ENCODE measurements around the gene PLXNA3. TPM values are rescaled to one million over a fixed set of nuclear protein-coding genes. Genes with fewer than 3 reads are reported as not detected.
A peak's percentile ranks its signal among the peaks of the same experiment; 100 is the strongest.

The PLXNA3 gene
- total RNA-seq, 3 donors from 2014 or later (not counting 1 experiment from before 2014, with no cell fraction given): 20.8 to 34.3 (median 32.2) TPM

- TF ChIP-seq CTCF (IDR thresholded peaks at IDR 0.05): no peak
- Mint-ChIP-seq H3K36me3 (no peaks in the 10 kb centered on the region), H3K9me3 (no peaks in the 10 kb centered on the region), H3K4me3 (peak overlapping the region; percentile 74), H3K27ac (peak overlapping the region; percentile 68 to 79), H3K27me3 (ENCODE audit: low read depth in 2 of 2) (peaks cover 0 to 6% of the 10 kb centered on the region in 2 donors), H3K4me1 (peaks cover 5 to 26% of the 10 kb centered on the region in 2 donors)
- Histone ChIP-seq H3K27ac (ENCODE audit: low read length) (peak overlapping the region; percentile 56), H3K4me3 (ENCODE audit: low read length) (peak overlapping the region; percentile 47), H3K4me1 (ENCODE audit: control insufficient read depth, insufficient read depth, low read length) (peaks cover 32% of the 10 kb centered on the region), H3K9me3 (ENCODE audit: control insufficient read depth, insufficient read depth, low read length) (no peaks in the 10 kb centered on the region), H3K27me3 (ENCODE audit: control insufficient read depth, insufficient read depth, low read length) (no peaks in the 10 kb centered on the region), H3K36me3 (ENCODE audit: control insufficient read depth, insufficient read depth, low read length) (no peaks in the 10 kb centered on the region)
- WGBS (ENCODE audit: insufficient coverage): 2% methylated on average over 26 of the region's 29 CpGs
- intact Hi-C loops (cut with micrococcal nuclease): no loop called here
- DNase-seq: peak in 1 of 2 donors; percentile 55
- peak; percentile 29 to 59 (median 44) for ATAC-seq
These were observed 46.1 kb upstream of the PLXNA3 start for GRCh38 chrX:154411981-154412340.

- no peak for ATAC-seq
- Histone ChIP-seq H3K36me3 (ENCODE audit: control insufficient read depth, insufficient read depth, low read length) (no peaks in the 10 kb centered on the region), H3K27ac (ENCODE audit: low read length) (peak overlapping the region; percentile 56), H3K27me3 (ENCODE audit: control insufficient read depth, insufficient read depth, low read length) (no peaks in the 10 kb centered on the region), H3K4me1 (ENCODE audit: control insufficient read depth, insufficient read depth, low read length) (peaks cover 32% of the 10 kb centered on the region), H3K9me3 (ENCODE audit: control insufficient read depth, insufficient read depth, low read length) (no peaks in the 10 kb centered on the region), H3K4me3 (ENCODE audit: low read length) (peak overlapping the region; percentile 47)
- Mint-ChIP-seq H3K4me1 (peaks cover 5 to 26% of the 10 kb centered on the region in 2 donors), H3K4me3 (peak overlapping the region; percentile 74), H3K9me3 (no peaks in the 10 kb centered on the region), H3K36me3 (no peaks in the 10 kb centered on the region), H3K27ac (peak overlapping the region; percentile 68 to 79), H3K27me3 (ENCODE audit: low read depth in 2 of 2) (peaks cover 0 to 6% of the 10 kb centered on the region in 2 donors)
- peak in 1 of 2 donors; percentile 60 for DNase-seq
- 0% methylated on average over 3 of the region's 4 CpGs for whole genome bisulfite sequencing (ENCODE audit: insufficient coverage)
- intact Hi-C loops (cut with micrococcal nuclease): no loop called here
- no peak for TF ChIP-seq CTCF (IDR thresholded peaks at IDR 0.05)
These were observed 45.6 kb upstream of the PLXNA3 start for GRCh38 chrX:154412468-154412867.

DNA sequence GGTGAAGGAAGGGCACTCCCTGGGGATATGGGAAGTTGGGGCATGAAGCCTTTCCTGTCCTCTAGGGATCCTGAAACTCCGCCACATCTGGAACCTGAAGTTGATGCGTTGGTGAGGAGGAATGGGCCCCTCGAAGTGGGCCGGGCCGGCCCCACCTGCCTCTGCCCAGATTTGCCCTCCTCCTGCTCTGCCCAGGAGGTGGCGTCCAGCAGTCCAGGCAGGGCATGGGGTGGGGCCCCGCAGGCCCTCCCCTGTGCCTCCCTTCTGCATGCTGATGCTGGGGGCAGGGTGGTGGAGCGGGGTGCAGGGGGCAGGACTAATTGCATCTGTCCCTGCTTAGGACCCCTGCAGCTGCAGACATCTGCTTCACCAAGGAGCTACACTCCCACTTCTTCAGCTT lies 44.9 kb upstream of the PLXNA3 start:
- peaks cover 0 to 6% of the 10 kb centered on the region in 2 donors for H3K27me3 Mint-ChIP-seq (ENCODE audit: low read depth in 2 of 2)
- WGBS (ENCODE audit: insufficient coverage): 85% methylated on average over 4 of the region's 8 CpGs
- H3K36me3 ChIP-seq (ENCODE audit: control insufficient read depth, insufficient read depth, low read length): no peaks in the 10 kb centered on the region
- no peaks in the 10 kb centered on the region for H3K27me3 ChIP-seq (ENCODE audit: control insufficient read depth, insufficient read depth, low read length)
- H3K9me3 ChIP-seq (ENCODE audit: control insufficient read depth, insufficient read depth, low read length): no peaks in the 10 kb centered on the region
- ATAC-seq: no peak
- H3K4me1 ChIP-seq (ENCODE audit: control insufficient read depth, insufficient read depth, low read length): peaks cover 32% of the 10 kb centered on the region
- no peak for TF ChIP-seq CTCF (IDR thresholded peaks at IDR 0.05)
- no peak overlapping the region for H3K4me3 Mint-ChIP-seq
- no peaks in the 10 kb centered on the region for H3K9me3 Mint-ChIP-seq
- no peak overlapping the region for H3K4me3 ChIP-seq (ENCODE audit: low read length)
- peaks cover 5 to 26% of the 10 kb centered on the region in 2 donors for H3K4me1 Mint-ChIP-seq
- H3K36me3 Mint-ChIP-seq: no peaks in the 10 kb centered on the region
- intact Hi-C loops (cut with micrococcal nuclease): no loop called here
- no peak for DNase-seq
- no peak overlapping the region for H3K27ac ChIP-seq (ENCODE audit: low read length)
- H3K27ac Mint-ChIP-seq: peak overlapping the region; percentile 68 to 79

- H3K4me1 Mint-ChIP-seq: peaks cover 5 to 8% of the 10 kb centered on the region in 2 donors
- Histone ChIP-seq H3K9me3 (ENCODE audit: control insufficient read depth, insufficient read depth, low read length) (no peaks in the 10 kb centered on the region), H3K36me3 (ENCODE audit: control insufficient read depth, insufficient read depth, low read length) (no peaks in the 10 kb centered on the region), H3K4me3 (ENCODE audit: low read length) (no peak overlapping the region), H3K27me3 (ENCODE audit: control insufficient read depth, insufficient read depth, low read length) (no peaks in the 10 kb centered on the region), H3K27ac (ENCODE audit: low read length) (no peak overlapping the region), H3K4me1 (ENCODE audit: control insufficient read depth, insufficient read depth, low read length) (peaks cover 7% of the 10 kb centered on the region)
- H3K9me3 Mint-ChIP-seq: no peaks in the 10 kb centered on the region
- H3K27ac Mint-ChIP-seq: no peak overlapping the region
- TF ChIP-seq CTCF (IDR thresholded peaks at IDR 0.05): no peak
- no peaks in the 10 kb centered on the region for H3K27me3 Mint-ChIP-seq (ENCODE audit: low read depth in 2 of 2)
- DNase-seq (no peak), ATAC-seq (no peak)
- 83% methylated on average over 7 of the region's 7 CpGs for WGBS (ENCODE audit: insufficient coverage)
- intact Hi-C loops (cut with micrococcal nuclease): no loop called here
- H3K36me3 Mint-ChIP-seq: no peaks in the 10 kb centered on the region
- no peak overlapping the region for H3K4me3 Mint-ChIP-seq
These were observed 40.9 kb upstream of the PLXNA3 start for GRCh38 chrX:154417157-154417556.
